Hepatocyte (in vitro differentiated cells): ENCODE data around the gene HIPK4.

Experiments used
- CTCF ChIP-seq: fragments of 200-600 bp; sonication (generic); IDR thresholded peaks from 2 replicates; pipeline ENCODE4 v1.5.1; 2016; ENCODE audit warnings: antibody characterized with exemption, mild to moderate bottlenecking; ENCODE audit not compliant: poor library complexity
- EZH2 ChIP-seq: fragments of 200-600 bp; sonication (generic); IDR thresholded peaks from 2 replicates; pipeline ENCODE4 v1.6.1; 2016; ENCODE audit warnings: antibody characterized with exemption, mild to moderate bottlenecking, borderline replicate concordance
- EZH2phosphoT487 ChIP-seq: fragments of 200-600 bp; sonication (generic); IDR thresholded peaks from one replicate; pipeline ENCODE4 v1.6.1; 2018; ENCODE audit warnings: antibody characterized with exemption, mild to moderate bottlenecking, low read depth, moderate library complexity; ENCODE audit not compliant: unreplicated experiment, severe bottlenecking

- TF ChIP-seq EZH2phosphoT487, result no peak
- TF ChIP-seq CTCF, result no peak
- TF ChIP-seq EZH2, result no peak
Measured at GRCh38 chr19:40417643-40417981, 27.6 kb upstream of the HIPK4 start.
